Thoracic aorta (tissue), 2 donors: ENCODE data around the gene C12orf57. TPM values are rescaled to one million over a fixed set of nuclear protein-coding genes. Genes with fewer than 3 reads are reported as not detected.

Experiments
- ATAC-seq: fragments of 150-250 bp; one replicate; pipeline ENCODE4 v1.8.0; 2017; ENCODE audit warnings: low read depth; ENCODE audit not compliant: insufficient number of reproducible peaks, low FRiP score
- DNase-seq: peaks from one replicate; pipeline ENCODE4 v3.0.0-alpha.2; 2020; ENCODE audit warnings: low spot score
- H3K27ac ChIP-seq, 2 donors: fragments of 200-600 bp; sonication (generic); 1 replicate in 1 of 2; 2 replicates in 1 of 2; pipeline ENCODE4 v1.5.1; 2016; ENCODE audit warnings: mild to moderate bottlenecking in 2 of 2, moderate library complexity in 2 of 2
- H3K27me3 ChIP-seq: fragments of 200-600 bp; sonication (generic); replicated peaks from 2 replicates; pipeline ENCODE4 v1.6.0; 2016; ENCODE audit warnings: mild to moderate bottlenecking; ENCODE audit not compliant: insufficient read depth
- H3K36me3 ChIP-seq: fragments of 200-600 bp; sonication (generic); one replicate; pipeline ENCODE4 v1.5.1; 2016
- H3K4me1 ChIP-seq, 2 donors: fragments of 200-600 bp; sonication (generic); 1 replicate in 1 of 2; 2 replicates in 1 of 2; pipeline versions ENCODE4 v1.5.1 to v1.6.0; 2016; ENCODE audit warnings: low read depth in 2 of 2, mild to moderate bottlenecking in 1 of 2; ENCODE audit not compliant: control insufficient read depth in 1 of 2
- H3K4me3 ChIP-seq: fragments of 200-600 bp; sonication (generic); 2 replicates; pipeline ENCODE4 v1.5.1; 2016; ENCODE audit warnings: mild to moderate bottlenecking
- H3K9me3 ChIP-seq: fragments of 200-600 bp; sonication (generic); 2 replicates; pipeline ENCODE4 v1.5.1; 2016
- CTCF ChIP-seq: fragments of 200-600 bp; sonication (generic); IDR thresholded peaks from one replicate; pipeline ENCODE4 v1.5.1; 2019; ENCODE audit warnings: antibody characterized with exemption
- total RNA-seq, 2 donors: library from RNA; depleted of rRNA; stranded (reverse); fragments of >200 nt; gene quantifications; one replicate each; pipeline versions ENCODE4 v1.1.0 to v1.2.3, GENCODE V29; 2016

The C12orf57 gene
- total RNA-seq, 2 donors from 2014 or later, result 370 to 416 TPM

- Histone ChIP-seq H3K4me1 (peaks cover 6 to 10% of the 10 kb centered on the region in 2 donors), H3K9me3 (no peaks in the 10 kb centered on the region), H3K27ac (no peak overlapping the region), H3K27me3 (no peaks in the 10 kb centered on the region), H3K4me3 (no peak overlapping the region), H3K36me3 (peaks cover 29% of the 10 kb centered on the region)
- DNase-seq, result no peak
- ATAC-seq, result no peak
- TF ChIP-seq CTCF, result no peak
These were observed 19.4 kb downstream of the C12orf57 start for GRCh38 chr12:6963016-6963731.

- DNase-seq, result no peak
- no peak for TF ChIP-seq CTCF
- H3K27ac ChIP-seq, result no peak overlapping the region
- H3K4me3 ChIP-seq, result no peak overlapping the region
- peaks cover 36% of the 10 kb centered on the region for H3K36me3 ChIP-seq
- H3K4me1 ChIP-seq, result peaks cover 5 to 14% of the 10 kb centered on the region in 2 donors
- no peaks in the 10 kb centered on the region for H3K27me3 ChIP-seq
- ATAC-seq, result no peak
- no peaks in the 10 kb centered on the region for H3K9me3 ChIP-seq
These were observed 20.1 kb downstream of the C12orf57 start for GRCh38 chr12:6963791-6964413.

GRCh38 chr12:6964605-6965025, 20.8 kb downstream of the C12orf57 start:
- H3K9me3 ChIP-seq, result no peaks in the 10 kb centered on the region
- H3K4me1 ChIP-seq, result peaks cover 12 to 21% of the 10 kb centered on the region in 2 donors
- DNase-seq (no peak), ATAC-seq (no peak)
- TF ChIP-seq CTCF, result no peak
- peaks cover 37% of the 10 kb centered on the region for H3K36me3 ChIP-seq
- no peaks in the 10 kb centered on the region for H3K27me3 ChIP-seq
- H3K4me3 ChIP-seq, result no peak overlapping the region
- peak overlapping the region; percentile 55 to 59 for H3K27ac ChIP-seq

GRCh38 chr12:6965026-6965661, 21.3 kb downstream of the C12orf57 start:
- Histone ChIP-seq H3K4me1 (peaks cover 15 to 27% of the 10 kb centered on the region in 2 donors), H3K27ac (peak overlapping the region; percentile 55 to 59), H3K36me3 (peaks cover 37% of the 10 kb centered on the region), H3K9me3 (no peaks in the 10 kb centered on the region), H3K4me3 (no peak overlapping the region), H3K27me3 (no peaks in the 10 kb centered on the region)
- ATAC-seq (peak; percentile 40), DNase-seq (no peak)
- peak; percentile 85 for TF ChIP-seq CTCF

GRCh38 chr12:6965714-6966113, 21.9 kb downstream of the C12orf57 start:
- H3K9me3 ChIP-seq, result no peaks in the 10 kb centered on the region
- peaks cover 15 to 27% of the 10 kb centered on the region in 2 donors for H3K4me1 ChIP-seq
- no peaks in the 10 kb centered on the region for H3K27me3 ChIP-seq
- DNase-seq (no peak), ATAC-seq (no peak)
- TF ChIP-seq CTCF, result no peak
- H3K27ac ChIP-seq, result peak overlapping the region in 1 of 2 donors; percentile 12
- peaks cover 37% of the 10 kb centered on the region for H3K36me3 ChIP-seq
- H3K4me3 ChIP-seq, result no peak overlapping the region
